Prostate gland (tissue), 2 donors: ENCODE results near the gene KANSL1. TPM values are rescaled to one million over a fixed set of nuclear protein-coding genes. Genes with fewer than 3 reads are reported as not detected.

Source experiments
- DNase-seq: peaks from one replicate; pipeline ENCODE4 v3.0.0-alpha.2; 2019; ENCODE audit warnings: low spot score
- H3K27ac ChIP-seq, 2 donors: fragments of 200-600 bp; sonication (generic); 2 replicates each; pipeline ENCODE4 v1.5.1; 2017 to 2019
- H3K27me3 ChIP-seq: fragments of 200-600 bp; sonication (generic); replicated peaks from 2 replicates; pipeline ENCODE4 v1.5.1; 2019; ENCODE audit not compliant: insufficient read depth
- H3K36me3 ChIP-seq, 2 donors: fragments of 200-600 bp; sonication (generic); 1 replicate in 1 of 2; 2 replicates in 1 of 2; pipeline versions ENCODE4 v1.5.1 to v1.8.1; 2017 to 2019
- H3K4me1 ChIP-seq: fragments of 200-600 bp; sonication (generic); replicated peaks from 2 replicates; pipeline ENCODE4 v1.5.1; 2019
- H3K4me3 ChIP-seq, 2 donors: fragments of 200-600 bp; sonication (generic); 2 replicates each; pipeline ENCODE4 v1.5.1; 2017 to 2019
- H3K9me3 ChIP-seq: fragments of 200-600 bp; sonication (generic); 2 replicates; pipeline ENCODE4 v1.5.1; 2017
- CTCF ChIP-seq, 4 experiments: fragments of 200-600 bp in 2 of 4; fragments of 450-650 bp in 2 of 4; sonication (generic) in 2 of 4; IDR thresholded peaks; 1 replicate in 3 of 4; 2 replicates in 1 of 4; pipeline ENCODE4 v1.5.1; 2016 to 2019; ENCODE audit warnings: antibody characterized with exemption in 4 of 4, mild to moderate bottlenecking in 2 of 4, moderate library complexity in 2 of 4
- POLR2A ChIP-seq: fragments of 450-650 bp; IDR thresholded peaks from one replicate; pipeline ENCODE4 v1.6.1; 2016; ENCODE audit warnings: antibody characterized with exemption, mild to moderate bottlenecking
- POLR2AphosphoS5 ChIP-seq: sonication (generic); formaldehyde crosslinking; IDR thresholded peaks from one replicate; pipeline ENCODE4 v1.6.1; 2017; ENCODE audit warnings: antibody characterized with exemption
- whole genome bisulfite sequencing: methylation state at CpG from one replicate; pipeline ENCODE4 v1.1.5; 2018; 5-methylcytosine and 5-hydroxymethylcytosine counted together
- intact Hi-C: fragments of 100-400 bp; cut with DNase I; formaldehyde crosslinking; loops from one replicate; pipeline ENCODE4 v1.14.2; 2022
- total RNA-seq, 2 donors: library from RNA; depleted of rRNA; stranded (reverse); fragments of >200 nt; gene quantifications; one replicate each; pipeline ENCODE4 v1.1.0, GENCODE V29; 2016

The KANSL1 gene
- total RNA-seq, 2 donors from 2014 or later, result 60.4 to 109 TPM

DNA sequence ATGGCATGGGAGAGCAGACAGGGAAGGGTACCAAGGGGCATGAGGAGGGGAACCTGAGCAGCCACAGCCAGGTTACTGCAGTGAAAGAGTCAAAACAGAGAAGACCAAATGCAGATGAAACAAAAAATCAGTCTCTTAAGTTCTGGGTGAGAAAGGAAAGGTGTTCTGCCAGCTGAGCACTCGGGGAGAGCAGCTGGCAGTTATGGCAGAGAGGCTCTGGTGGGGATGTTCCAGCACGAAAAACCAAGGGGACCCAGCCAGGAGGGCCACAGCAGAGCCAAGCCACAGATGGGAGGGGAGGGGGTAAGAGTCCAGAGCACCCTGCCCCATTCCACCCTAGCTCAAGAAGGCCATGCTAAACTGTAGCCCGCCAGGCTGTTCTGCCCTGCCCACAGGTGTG is 162.5 kb downstream of the KANSL1 start:
- DNase-seq, result no peak
- Histone ChIP-seq H3K27me3 (no peaks in the 10 kb centered on the region), H3K9me3 (no peaks in the 10 kb centered on the region), H3K4me1 (no peaks in the 10 kb centered on the region), H3K4me3 (no peak overlapping the region), H3K36me3 (peaks cover 14 to 17% of the 10 kb centered on the region in 2 donors), H3K27ac (no peak overlapping the region)
- 45% methylated on average over 3 of the region's 3 CpGs for WGBS
- TF ChIP-seq POLR2A (no peak), POLR2AphosphoS5 (no peak), CTCF (IDR thresholded peaks at IDR 0.05) (no peak)
- intact Hi-C loops, result no loop called here

DNA sequence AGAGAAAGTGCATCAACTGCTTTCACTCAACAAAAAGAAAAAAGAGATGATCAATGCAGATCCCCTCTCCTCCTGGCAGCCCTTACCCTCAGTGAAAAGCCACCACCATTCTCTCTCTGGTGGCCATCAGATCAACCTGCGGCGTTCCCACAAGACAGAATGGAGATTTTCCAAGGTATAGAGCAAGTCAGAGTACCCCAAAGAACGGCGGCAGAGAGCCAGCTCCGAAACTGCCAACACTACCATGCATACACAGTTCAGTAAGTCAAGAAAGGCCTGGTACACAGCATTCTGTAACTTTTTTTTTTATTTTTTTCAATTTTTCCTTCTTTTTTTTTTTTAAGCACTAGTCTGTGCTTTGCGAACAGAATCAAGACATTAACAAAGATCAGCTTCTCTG is 163.6 kb downstream of the KANSL1 start:
- TF ChIP-seq CTCF (IDR thresholded peaks at IDR 0.05), result no peak
- no peak for TF ChIP-seq POLR2AphosphoS5
- TF ChIP-seq POLR2A, result no peak
- Histone ChIP-seq H3K4me3 (no peak overlapping the region), H3K4me1 (no peaks in the 10 kb centered on the region), H3K27ac (no peak overlapping the region), H3K9me3 (no peaks in the 10 kb centered on the region), H3K27me3 (no peaks in the 10 kb centered on the region), H3K36me3 (peaks cover 14 to 17% of the 10 kb centered on the region in 2 donors)
- no peak for DNase-seq
- WGBS, result 90% methylated on average over 6 of the region's 6 CpGs
- intact Hi-C loops, result no loop called here

DNA sequence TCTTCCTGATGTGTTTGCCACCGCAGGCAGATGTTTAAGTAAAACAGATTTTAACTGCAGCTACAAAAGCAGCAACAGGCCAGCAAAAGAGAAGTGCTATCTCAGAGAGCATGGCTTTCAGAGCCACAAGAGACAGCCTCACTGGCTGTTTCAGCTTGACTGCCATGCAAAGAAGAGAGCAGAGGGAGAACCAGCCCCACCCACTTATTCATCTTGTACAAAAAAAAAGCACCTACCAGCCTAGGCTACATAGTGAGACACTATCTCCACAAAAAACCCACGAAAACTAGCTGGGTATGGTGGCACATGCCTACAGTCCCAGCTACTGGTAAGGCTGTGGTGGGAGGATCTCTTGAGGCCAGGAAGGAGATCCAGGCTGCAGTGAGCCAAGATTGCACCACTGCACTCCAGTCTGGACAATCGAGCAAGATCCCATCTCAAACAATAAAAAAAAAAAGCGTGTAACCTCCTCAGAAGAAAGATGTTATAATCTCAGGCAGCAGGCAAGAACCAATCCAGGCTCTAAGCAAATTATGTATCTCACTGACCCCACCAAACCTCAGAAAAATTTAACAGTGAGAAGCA is 164.2 kb downstream of the KANSL1 start:
- Histone ChIP-seq H3K27me3 (no peaks in the 10 kb centered on the region), H3K36me3 (peaks cover 14 to 17% of the 10 kb centered on the region in 2 donors), H3K9me3 (no peaks in the 10 kb centered on the region), H3K27ac (no peak overlapping the region), H3K4me3 (no peak overlapping the region), H3K4me1 (no peaks in the 10 kb centered on the region)
- no peak for DNase-seq
- intact Hi-C loops, result no loop called here
- WGBS, result 67% methylated on average over 4 of the region's 4 CpGs
- TF ChIP-seq CTCF (IDR thresholded peaks at IDR 0.05), result no peak
- TF ChIP-seq POLR2A, result no peak
- no peak for TF ChIP-seq POLR2AphosphoS5

GRCh38 chr17:46028374-46028773 is 164.9 kb downstream of the KANSL1 start:
- H3K36me3 ChIP-seq, result peaks cover 14% of the 10 kb centered on the region in 2 donors
- no peak for DNase-seq
- intact Hi-C loops, result no loop called here
- no peaks in the 10 kb centered on the region for H3K9me3 ChIP-seq
- no peak overlapping the region for H3K27ac ChIP-seq
- no peaks in the 10 kb centered on the region for H3K27me3 ChIP-seq
- WGBS, result 90% methylated on average over 3 of the region's 3 CpGs
- no peak overlapping the region for H3K4me3 ChIP-seq
- no peaks in the 10 kb centered on the region for H3K4me1 ChIP-seq
- TF ChIP-seq POLR2AphosphoS5 (no peak), CTCF (IDR thresholded peaks at IDR 0.05) (no peak), POLR2A (no peak)

DNA sequence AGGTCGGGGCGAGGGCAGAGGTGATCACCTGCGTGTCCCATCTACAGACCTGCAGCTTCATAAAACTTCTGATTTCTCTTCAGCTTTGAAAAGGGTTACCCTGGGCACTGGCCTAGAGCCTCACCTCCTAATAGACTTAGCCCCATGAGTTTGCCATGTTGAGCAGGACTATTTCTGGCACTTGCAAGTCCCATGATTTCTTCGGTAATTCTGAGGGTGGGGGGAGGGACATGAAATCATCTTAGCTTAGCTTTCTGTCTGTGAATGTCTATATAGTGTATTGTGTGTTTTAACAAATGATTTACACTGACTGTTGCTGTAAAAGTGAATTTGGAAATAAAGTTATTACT is 165.3 kb downstream of the KANSL1 start:
- no peak for DNase-seq
- H3K36me3 ChIP-seq, result peaks cover 9 to 11% of the 10 kb centered on the region in 2 donors
- WGBS, result 81% methylated on average over 4 of the region's 4 CpGs

More for the DNA sequence above, 165.3 kb downstream of the KANSL1 start:
- H3K27ac ChIP-seq, result no peak overlapping the region
- H3K4me3 ChIP-seq, result no peak overlapping the region
- H3K4me1 ChIP-seq, result no peaks in the 10 kb centered on the region
- intact Hi-C loops, result no loop called here
- TF ChIP-seq CTCF (IDR thresholded peaks at IDR 0.05) (no peak), POLR2AphosphoS5 (no peak), POLR2A (no peak)
- H3K27me3 ChIP-seq, result no peaks in the 10 kb centered on the region
- H3K9me3 ChIP-seq, result no peaks in the 10 kb centered on the region
